ENCODE data around the gene IRGM.
"Not testable (repeated sequence)": the region's sequence is repeated elsewhere in the genome, so short reads cannot be mapped to it uniquely, and the experiment has no call there.

IRGM gene, protein sequence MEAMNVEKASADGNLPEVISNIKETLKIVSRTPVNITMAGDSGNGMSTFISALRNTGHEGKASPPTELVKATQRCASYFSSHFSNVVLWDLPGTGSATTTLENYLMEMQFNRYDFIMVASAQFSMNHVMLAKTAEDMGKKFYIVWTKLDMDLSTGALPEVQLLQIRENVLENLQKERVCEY

DNA sequence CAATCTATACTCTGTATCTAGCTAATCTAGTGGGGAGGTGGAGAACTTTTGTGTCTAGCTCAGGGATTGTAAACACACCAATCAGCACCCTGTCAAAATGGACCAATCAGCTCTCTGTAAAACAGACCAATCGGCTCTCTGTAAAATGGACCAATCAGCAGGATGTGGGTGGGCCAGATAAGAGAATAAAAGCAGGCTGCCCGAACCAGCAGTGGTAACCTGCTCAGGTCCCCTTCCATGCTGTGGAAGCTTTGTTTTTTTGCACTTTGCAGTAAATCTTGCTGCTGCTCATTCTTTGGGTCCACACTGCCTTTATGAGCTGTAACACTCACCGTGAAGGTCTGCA, at the start of gene IRGM:
TSS of gene IRGM (plus strand) at position 214 of the 346 bp plus-strand sequence. CDS start 1,603 bp downstream, outside the sequence.
- in situ Hi-C loops (cut with MboI; ENCODE audit: low sequenced_read_pairs): not testable (repeated sequence)

DNA sequence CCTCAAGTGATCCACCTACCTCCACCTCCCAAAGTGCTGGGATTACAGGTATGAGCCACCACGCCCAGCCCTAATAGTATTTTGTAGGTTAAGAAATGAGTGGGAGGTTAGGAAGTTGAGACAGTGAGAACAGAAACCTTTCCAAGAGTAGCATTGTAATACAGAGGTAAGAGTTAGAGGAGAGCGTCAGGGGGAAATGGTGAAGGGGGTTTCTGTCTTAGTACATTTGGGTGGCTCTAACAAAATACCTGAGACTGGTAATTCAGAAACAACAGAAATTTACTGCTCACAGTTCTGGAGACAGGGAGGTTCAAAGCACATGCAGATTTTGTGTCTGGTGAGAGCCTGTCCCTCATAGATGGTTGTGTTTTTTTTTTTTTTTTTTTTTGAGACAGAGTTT, 48.9 kb upstream of the IRGM start:
- in situ Hi-C loops (cut with MboI; ENCODE audit: low sequenced_read_pairs): no loop called here

DNA sequence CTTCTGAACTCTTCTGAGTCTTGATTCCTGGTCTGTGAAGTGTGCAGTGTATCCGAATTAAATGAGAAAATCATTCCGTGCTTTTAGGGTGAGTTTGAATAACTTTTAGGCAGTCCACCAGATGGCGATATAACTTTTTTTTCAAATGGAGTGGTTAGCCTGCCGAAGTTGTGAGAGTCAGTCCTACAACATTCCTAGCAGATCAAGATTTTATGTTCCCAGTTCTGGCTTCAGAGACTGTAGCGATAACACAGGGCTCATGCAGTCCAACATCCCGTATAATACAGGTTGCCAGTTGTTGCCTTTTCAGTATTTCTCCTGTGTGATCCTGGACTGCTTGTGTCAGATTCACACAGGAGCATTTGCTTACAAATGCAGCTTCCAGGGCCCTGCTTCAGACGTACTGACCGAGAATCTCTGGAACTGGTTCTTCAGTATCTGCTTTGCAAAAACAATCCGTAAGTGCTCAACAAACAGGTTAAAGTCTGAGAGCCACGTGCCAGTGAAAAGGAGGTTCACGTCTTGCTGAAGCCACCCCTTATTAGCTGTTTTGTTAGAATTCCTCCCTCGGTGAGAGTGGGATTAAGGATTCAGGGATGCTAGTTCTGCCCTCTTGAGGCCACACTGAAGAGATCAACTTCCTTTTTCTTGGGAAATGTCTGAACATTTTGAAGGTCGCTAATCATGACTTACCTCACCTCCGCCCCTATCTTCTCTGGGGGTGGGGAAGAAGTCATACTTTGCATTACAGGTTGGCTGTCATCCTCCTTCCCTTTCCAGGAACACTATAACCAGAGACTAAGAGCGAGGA, 45.0 kb upstream of the IRGM start:
- in situ Hi-C loops (cut with MboI; ENCODE audit: low sequenced_read_pairs): no loop called here

DNA sequence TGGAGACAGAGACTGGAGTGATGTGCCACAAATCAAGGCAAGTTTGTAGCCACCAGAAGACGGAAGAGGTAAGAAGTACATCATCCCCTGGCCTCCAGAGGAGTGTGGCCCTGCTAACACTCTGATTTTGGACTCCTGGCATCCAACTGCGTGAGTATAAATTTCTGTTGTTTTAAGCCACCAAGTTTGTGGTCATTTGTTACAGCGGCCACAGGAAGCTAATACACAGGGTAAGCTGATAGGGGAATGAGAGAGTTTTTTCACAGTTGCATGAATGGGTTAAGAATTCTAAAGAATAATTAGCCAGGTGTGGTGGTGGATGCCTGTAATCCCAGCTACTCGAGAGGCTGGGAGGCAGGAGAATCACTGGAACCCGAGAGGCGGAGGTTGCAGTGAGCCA, 41.9 kb upstream of the IRGM start:
- in situ Hi-C loops (cut with MboI; ENCODE audit: low sequenced_read_pairs): no loop called here

DNA sequence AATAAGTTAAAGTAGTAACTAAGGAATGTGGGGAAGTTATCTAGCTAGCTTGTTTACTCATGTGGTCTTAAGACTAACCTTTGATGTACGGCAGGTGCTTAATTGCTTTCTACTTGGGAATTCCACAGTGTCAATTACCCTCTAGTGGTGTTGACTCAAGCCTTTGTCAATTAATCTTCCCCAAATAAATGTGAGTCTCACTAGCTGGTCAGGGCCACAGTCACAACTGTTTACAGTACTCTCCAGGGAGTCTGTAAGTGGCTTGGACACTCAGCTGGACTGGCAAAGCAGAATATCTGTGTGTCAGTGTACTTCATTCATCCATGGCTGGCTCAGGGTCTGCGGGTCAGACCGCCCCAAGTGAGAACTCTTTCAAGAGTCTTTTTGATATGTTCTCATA, 37.0 kb upstream of the IRGM start:
- in situ Hi-C loops (cut with MboI; ENCODE audit: low sequenced_read_pairs): no loop called here

DNA sequence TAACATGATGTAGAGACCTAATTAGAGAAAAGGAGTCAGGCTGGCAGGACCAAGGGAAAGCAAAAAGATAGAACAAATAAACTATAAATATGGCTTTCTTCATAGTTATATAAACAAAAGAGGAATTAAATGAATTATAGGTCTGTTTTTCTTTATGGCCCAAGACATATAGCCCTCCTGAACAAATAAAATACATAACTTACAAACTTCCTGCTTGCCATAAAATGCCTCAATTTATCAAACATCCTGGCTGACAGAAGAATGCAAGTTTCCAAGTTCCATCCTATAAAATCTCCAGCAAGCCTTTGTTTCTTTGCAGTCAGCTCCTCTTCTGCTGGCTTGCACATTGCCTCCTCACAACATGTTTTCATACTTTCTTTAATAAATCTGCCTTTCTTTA, 31.3 kb upstream of the IRGM start:
- in situ Hi-C loops (cut with MboI; ENCODE audit: low sequenced_read_pairs): no loop called here

DNA sequence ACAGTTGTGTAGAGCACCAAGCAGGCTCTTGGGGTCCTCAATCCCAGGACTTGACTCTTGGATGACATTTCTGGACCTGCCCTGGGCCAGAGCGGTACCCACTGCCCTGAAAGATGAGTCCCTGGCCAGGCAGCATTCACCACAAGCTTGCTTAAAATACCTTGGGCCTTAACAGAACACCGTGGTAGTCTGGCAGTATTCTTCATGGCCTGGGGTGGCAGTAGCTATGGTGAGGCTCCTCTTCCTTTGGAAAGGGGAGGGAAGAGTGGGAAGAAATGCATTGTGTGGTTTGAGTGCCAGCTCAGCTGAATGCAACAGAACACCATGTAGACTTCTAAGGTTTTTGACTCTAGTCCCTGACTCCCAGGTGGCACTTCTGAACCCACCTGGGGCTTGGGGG, 29.4 kb upstream of the IRGM start:
- in situ Hi-C loops (cut with MboI; ENCODE audit: low sequenced_read_pairs): no loop called here

DNA sequence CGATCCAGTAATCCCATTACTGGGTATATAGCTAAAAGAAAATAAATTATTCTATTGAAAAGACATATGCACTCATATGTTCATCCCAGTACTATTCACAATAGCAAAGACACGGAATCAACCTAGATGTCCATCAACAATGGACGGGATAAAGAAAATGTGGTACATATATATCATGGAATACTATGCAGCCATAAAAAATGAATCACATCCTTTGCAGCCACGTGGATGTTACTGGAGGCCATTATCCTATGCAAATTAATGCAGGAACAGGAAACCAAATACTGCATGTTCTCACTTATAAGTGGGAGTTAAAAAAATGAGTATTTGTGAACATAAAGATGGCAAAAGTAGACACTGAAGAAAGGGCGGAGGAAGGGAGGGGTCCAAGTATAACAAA, 16.6 kb upstream of the IRGM start:
- in situ Hi-C loops (cut with MboI; ENCODE audit: low sequenced_read_pairs): no loop called here

DNA sequence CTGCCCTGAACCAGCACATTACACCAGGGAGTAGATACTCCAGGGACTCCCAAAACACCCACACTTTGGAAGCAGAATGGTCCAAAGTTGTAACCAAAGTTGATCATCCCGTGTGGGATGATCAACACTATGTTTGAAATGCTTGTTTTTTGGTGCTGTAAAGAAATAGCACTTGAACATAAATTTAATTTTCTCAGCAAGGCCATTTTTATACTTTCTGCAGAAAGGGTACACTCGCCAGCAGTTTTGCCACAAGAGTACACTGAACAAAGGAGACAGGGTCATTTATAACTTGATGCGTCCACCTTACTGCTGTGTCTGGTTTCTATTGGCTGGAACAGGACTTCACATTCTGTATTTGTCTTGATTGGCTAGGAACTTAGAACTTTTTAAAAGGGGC, 14.5 kb upstream of the IRGM start:
- in situ Hi-C loops (cut with MboI; ENCODE audit: low sequenced_read_pairs): not testable (repeated sequence)

DNA sequence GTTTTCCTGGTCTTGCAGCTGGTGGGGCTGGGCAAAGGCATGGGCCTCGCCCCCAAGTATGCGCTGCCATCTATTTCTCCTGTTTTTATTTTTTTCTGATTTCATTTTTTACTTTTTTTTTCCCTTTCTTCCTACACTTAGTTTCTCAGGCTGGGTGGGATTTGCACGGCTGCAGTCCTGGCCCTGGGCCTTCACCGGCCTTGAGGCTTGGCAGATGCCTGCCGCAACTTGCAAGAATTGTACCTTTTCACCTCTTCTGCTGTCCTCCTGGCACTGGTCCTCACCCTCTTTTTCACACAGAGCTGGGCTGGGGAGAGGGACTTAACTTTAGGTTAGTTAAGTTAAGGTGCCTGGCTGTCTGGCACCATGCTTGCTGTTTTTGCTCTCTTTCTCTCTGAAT, 10.3 kb upstream of the IRGM start:
- in situ Hi-C loops (cut with MboI; ENCODE audit: low sequenced_read_pairs): no loop called here

DNA sequence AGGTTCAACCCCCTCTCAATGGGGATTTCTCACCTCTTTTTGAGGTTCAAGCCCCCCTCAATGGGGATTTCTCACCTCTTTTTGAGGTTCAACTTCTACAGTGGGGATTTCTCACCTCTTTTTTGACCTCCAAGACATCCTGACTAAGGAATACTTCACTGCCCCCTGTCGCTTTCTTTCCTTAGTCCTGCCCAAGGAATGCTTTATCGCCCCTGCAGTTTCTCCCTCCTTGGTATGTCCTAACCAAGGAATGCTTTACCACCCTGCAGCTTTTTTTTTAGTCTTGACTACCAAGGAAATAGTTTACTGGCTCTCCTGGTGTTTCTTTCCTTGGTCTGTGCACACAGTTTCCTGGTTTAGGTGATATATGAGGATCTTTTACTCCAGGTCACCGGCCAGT, 9.6 kb upstream of the IRGM start:
- in situ Hi-C loops (cut with MboI; ENCODE audit: low sequenced_read_pairs): no loop called here

DNA sequence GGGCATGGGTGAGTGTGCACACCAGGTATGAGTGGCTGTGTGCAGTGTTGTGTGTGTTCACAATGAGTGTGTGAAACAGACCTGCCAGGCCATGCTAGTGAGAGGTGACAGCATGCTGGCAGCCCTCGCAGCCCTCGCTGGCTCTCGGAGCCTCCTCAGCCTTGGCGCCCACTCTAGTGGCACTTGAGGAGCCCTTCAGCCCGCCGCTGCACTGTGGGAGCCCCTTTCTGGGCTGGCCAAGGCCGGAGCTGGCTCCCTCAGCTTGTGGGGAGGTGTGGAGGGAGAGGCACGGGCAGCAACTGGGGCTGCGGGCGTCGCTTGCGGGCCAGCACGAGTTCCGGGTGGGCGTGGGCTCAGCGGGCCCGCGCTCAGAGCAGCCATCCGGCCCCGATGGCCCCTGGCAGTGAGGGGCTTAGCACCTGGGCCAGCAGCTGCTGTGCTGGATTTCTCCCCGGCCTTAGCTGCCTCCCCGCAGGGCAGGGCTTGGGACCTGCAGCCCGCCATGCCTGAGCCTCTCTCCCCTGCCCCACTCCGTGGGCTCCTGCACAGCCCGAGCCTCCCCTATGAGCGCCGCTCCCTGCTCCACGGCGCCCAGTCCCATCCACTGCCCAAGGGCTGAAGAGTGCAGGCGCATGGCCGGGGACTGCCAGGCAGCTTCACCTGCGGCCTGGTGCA, 999 bp upstream of the IRGM start:
- in situ Hi-C loops (cut with MboI; ENCODE audit: low sequenced_read_pairs): not testable (repeated sequence)

DNA sequence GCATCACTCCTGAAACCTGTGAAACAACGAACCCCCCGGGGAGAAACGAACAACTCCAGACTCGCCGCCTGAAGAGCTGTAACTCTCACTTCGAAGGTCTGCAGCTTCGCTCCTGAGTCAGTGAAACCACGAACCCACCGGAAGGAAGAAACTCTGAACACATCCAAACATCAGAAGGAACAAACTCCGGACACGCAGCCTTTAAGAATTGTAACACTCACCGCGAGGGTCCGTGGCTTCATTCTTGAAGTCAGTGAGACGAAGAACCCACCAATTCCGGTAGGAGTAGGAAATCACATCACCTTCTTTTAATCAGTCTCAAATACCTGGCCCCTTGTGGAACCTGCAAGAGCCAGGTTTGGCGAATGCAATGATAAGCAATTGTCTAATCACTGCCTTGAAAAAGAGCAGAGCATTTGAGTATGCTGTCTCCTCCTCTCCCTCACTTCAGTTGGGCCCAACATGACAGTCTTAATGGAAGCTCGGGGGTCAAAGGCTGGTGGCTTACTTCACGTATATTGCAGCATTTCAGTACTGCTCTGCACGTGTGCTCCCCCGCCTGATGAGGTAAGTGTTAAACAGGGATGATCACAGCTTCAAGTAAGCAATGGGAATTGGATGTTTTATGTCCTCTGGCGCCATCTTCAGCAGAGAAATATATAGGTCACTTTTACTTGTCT, 473 bp downstream of the IRGM start:
- in situ Hi-C loops (cut with MboI; ENCODE audit: low sequenced_read_pairs): no loop called here

DNA sequence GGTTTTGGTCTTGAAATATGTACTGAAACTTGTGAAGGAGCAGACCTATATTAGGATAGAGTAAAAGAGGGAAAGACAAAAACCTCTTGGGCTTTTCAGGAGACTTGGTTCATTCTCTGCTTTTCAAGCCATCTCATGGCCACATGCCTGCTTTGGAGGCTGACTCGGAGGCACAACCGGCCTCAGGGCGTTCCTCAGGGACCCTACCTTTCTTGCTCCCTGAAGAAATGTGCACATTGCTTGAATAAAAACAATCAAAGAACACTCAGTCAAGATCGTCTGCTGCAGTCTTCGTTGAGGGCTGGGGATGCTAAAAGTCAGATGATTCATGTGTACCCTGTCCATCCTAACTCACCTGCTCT, 994 bp downstream of the IRGM start:
- in situ Hi-C loops (cut with MboI; ENCODE audit: low sequenced_read_pairs): no loop called here

DNA sequence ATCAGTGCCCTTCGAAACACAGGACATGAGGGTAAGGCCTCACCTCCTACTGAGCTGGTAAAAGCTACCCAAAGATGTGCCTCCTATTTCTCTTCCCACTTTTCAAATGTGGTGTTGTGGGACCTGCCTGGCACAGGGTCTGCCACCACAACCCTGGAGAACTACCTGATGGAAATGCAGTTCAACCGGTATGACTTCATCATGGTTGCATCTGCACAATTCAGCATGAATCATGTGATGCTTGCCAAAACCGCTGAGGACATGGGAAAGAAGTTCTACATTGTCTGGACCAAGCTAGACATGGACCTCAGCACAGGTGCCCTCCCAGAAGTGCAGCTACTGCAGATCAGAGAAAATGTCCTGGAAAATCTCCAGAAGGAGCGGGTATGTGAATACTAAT, 1.9 kb downstream of the IRGM start:
- in situ Hi-C loops (cut with MboI; ENCODE audit: low sequenced_read_pairs): no loop called here

DNA sequence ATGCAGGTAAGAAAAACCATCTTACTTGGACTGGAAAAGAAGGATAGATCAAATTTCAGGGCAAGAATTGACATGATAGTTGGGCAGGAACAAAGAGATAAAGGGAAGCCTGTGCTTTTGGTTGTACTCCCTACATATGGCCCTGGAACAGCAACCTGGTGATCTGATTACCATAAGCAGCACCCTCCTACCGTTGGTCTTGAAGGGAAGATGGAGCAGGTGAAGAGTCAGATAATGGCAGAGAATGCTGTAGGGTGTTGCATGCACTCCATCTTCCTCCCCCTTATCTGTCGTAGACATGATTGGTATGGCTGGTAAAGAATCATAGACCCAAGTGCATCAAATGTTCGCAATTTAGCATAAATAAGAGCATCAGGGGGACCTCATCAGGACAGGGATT, 4.7 kb downstream of the IRGM start:
- in situ Hi-C loops (cut with MboI; ENCODE audit: low sequenced_read_pairs): no loop called here

DNA sequence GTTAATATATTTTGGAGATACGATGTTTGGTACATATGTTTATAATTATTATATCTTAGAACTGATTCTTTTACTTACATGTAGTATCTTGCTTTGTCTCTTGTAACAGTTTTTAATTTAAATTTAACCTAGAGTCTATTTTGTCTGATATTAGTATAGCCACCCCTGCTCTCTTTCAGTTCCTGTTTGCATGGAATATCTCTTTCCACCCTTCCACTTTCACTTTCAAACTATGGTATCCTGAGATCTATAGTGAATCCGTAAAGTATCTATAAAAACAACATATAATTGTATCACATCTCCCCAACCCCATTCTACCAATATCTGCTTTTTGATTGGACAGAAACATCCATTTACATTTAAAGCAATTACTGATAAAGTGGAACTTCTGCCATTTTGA, 7.2 kb downstream of the IRGM start:
- in situ Hi-C loops (cut with MboI; ENCODE audit: low sequenced_read_pairs): no loop called here

DNA sequence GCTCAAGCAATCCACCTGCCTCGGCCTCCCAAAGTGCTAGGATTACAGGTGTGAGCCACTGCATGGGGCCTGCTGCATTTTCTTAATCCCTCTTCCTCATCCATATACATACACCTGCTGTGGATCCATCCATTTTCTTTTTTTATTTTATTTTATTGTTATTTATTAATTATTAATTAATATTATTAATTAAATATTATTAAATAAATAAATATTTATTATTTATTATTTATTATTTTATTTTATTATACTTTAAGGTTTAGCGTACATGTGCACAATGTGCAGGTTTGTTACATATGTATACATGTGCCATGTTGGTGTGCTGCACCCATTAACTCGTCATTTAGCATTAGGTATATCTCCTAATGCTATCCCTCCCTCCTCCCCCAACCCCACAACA, 10.4 kb downstream of the IRGM start:
- in situ Hi-C loops (cut with MboI; ENCODE audit: low sequenced_read_pairs): not testable (repeated sequence)

DNA sequence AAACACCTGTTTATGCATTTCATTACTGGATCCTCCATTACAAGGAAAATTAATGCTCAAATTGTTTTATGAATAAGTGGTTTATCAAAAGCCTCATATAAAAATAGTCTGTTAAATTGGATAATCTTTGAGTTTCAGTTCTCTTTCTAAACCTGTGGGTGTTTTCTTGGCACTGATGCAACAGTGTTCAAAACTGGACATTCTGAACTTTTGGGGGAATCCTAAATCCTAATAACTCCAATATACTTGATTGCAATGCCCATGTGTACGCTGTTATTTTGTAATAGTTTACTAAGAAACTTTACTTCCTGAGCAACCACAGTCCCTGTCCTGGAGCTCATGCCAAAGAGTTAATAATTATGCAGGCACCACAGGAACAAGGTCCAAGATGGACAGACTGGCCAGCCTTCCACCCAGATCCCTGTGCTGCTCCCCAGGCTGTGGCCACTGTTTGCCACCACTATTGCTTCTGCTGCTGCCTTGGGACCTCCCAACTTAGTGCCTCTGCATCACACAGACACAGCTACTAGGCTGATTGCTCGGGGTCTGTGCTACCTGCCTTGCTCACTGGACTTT, 14.0 kb downstream of the IRGM start:
- in situ Hi-C loops (cut with MboI; ENCODE audit: low sequenced_read_pairs): no loop called here

DNA sequence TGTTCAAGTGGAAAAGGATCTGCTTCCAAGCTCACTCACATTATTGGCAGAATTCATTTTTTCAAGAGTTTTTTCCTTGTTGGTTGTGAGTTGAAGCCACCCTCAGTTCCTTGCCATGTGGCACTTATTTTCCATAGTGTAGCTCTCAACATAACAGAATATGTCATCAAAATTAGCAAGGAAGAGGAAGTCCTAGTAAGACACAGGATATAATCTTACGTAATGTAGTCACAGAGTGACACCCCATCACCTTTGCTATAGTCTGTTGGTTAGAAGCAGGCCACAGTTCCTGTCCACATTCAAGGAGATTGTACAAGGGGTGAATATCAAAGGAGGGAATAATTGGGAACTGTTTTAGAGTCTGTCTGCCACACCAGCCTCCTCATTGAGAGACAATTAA, 15.7 kb downstream of the IRGM start:
- in situ Hi-C loops (cut with MboI; ENCODE audit: low sequenced_read_pairs): no loop called here

DNA sequence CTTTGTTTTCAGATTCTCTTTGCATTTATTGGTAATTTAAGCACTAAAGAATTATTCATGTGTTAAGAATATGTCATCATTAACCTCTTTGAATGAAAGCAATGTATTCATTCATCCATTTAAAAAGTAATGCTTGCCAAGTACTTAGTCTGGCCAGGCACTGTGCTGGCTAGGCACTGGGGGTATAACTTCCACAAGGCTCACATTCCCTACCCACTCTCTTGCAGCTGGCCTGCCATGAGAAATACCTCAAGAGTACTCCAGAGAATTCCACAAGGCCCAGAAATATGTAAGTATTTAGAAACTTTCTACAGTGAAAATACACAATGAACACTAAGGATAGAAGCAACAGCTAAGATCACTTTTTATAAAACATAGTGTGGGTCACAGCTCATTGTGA, 33.0 kb downstream of the IRGM start:
- in situ Hi-C loops (cut with MboI; ENCODE audit: low sequenced_read_pairs): no loop called here

All from hTERT RPE-1 (cell line).